Calu3 (cell line): Measurements from ENCODE around the gene PRPS1. TPM values are rescaled to one million over a fixed set of nuclear protein-coding genes. Genes with fewer than 3 reads are reported as not detected.

Source experiments
- BruUV-seq: library from RNA; stranded (reverse); fragments of 400-500 nt; replicated peaks from 2 replicates; lab custom pipeline; 2021; lab: Mats Ljungman, UMichigan
- CTCF ChIA-PET: fragments of 300-600 bp; sonication (Branson Sonifier 250); formaldehyde crosslinking; loops from one replicate; lab custom pipeline; 2022; ENCODE audit warnings: antibody characterized with exemption; lab: Charles Lee
- DNase-seq: peaks from one replicate; pipeline ENCODE4 v3.0.0; 2022
- H3K27ac Mint-ChIP-seq: one replicate; pipeline ENCODE4 v1.8.0; 2022; ENCODE audit warnings: mixed read lengths; ENCODE audit not compliant: unreplicated experiment
- H3K27me3 Mint-ChIP-seq: one replicate; pipeline ENCODE4 v1.8.0; 2022; ENCODE audit warnings: mixed read lengths; ENCODE audit not compliant: unreplicated experiment
- H3K36me3 Mint-ChIP-seq: one replicate; pipeline ENCODE4 v1.8.0; 2022; ENCODE audit warnings: mild to moderate bottlenecking, moderate library complexity, mixed read lengths; ENCODE audit not compliant: insufficient read depth, unreplicated experiment
- H3K4me1 Mint-ChIP-seq: one replicate; pipeline ENCODE4 v1.8.0; 2022; ENCODE audit warnings: mild to moderate bottlenecking, low read depth, mixed read lengths; ENCODE audit not compliant: unreplicated experiment
- H3K4me3 Mint-ChIP-seq: one replicate; pipeline ENCODE4 v1.8.0; 2022; ENCODE audit warnings: mild to moderate bottlenecking, low read depth, moderate library complexity, mixed read lengths; ENCODE audit not compliant: unreplicated experiment
- H3K9me3 Mint-ChIP-seq: one replicate; pipeline ENCODE4 v1.8.0; 2022; ENCODE audit warnings: low read depth, mixed read lengths; ENCODE audit not compliant: unreplicated experiment
- intact Hi-C: fragments of 100-400 bp; cut with micrococcal nuclease; formaldehyde crosslinking; loops from one replicate; pipeline ENCODE4 v1.10.0; 2022; ENCODE audit not compliant: unreplicated experiment
- total RNA-seq: library from RNA; stranded (reverse); gene quantifications from 2 replicates; pipeline ENCODE4 v1.2.3, GENCODE V29; 2022
- TF ChIP-seq, protein P1 (sequence below): fragments of 200-600 bp; IDR thresholded peaks from one replicate; pipeline ENCODE4 v1.8.0; 2022; ENCODE audit warnings: antibody characterized with exemption; ENCODE audit not compliant: unreplicated experiment

The PRPS1 gene
- total RNA-seq, 1 experiment from 2014 or later = 62.5 TPM

DNA sequence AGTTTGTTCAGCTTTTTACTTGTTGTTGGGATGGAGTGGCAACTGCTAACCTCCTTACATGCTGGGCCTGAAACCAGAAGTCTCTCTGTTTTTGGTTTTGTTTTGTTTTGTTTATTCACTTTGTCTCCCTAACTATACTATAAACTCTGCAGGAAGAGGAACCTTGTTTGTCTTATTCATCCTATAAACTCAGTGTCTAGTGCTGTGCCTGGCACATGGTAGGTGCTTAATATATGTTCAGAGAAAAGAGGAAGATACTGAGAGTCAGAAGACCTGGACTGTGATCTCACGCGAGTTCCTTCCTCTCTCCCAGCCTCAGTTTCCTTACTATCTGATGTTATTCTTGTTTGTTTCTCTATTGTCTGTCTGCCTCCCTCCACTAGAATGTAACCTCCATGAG is 71.3 kb downstream of the PRPS1 start:
- CTCF ChIA-PET = no interaction called here
- Mint-ChIP-seq H3K36me3 (no peaks in the 10 kb centered on the region), H3K4me3 (no peak overlapping the region), H3K4me1 (peaks cover 11% of the 10 kb centered on the region), H3K9me3 (peaks cover 2% of the 10 kb centered on the region), H3K27ac (no peak overlapping the region), H3K27me3 (no peaks in the 10 kb centered on the region)
- DNase-seq = no peak
- TF ChIP-seq, protein P1, sequence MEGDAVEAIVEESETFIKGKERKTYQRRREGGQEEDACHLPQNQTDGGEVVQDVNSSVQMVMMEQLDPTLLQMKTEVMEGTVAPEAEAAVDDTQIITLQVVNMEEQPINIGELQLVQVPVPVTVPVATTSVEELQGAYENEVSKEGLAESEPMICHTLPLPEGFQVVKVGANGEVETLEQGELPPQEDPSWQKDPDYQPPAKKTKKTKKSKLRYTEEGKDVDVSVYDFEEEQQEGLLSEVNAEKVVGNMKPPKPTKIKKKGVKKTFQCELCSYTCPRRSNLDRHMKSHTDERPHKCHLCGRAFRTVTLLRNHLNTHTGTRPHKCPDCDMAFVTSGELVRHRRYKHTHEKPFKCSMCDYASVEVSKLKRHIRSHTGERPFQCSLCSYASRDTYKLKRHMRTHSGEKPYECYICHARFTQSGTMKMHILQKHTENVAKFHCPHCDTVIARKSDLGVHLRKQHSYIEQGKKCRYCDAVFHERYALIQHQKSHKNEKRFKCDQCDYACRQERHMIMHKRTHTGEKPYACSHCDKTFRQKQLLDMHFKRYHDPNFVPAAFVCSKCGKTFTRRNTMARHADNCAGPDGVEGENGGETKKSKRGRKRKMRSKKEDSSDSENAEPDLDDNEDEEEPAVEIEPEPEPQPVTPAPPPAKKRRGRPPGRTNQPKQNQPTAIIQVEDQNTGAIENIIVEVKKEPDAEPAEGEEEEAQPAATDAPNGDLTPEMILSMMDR = no peak
- intact Hi-C loops = no loop called here
- BruUV-seq = no TSS peak

DNA sequence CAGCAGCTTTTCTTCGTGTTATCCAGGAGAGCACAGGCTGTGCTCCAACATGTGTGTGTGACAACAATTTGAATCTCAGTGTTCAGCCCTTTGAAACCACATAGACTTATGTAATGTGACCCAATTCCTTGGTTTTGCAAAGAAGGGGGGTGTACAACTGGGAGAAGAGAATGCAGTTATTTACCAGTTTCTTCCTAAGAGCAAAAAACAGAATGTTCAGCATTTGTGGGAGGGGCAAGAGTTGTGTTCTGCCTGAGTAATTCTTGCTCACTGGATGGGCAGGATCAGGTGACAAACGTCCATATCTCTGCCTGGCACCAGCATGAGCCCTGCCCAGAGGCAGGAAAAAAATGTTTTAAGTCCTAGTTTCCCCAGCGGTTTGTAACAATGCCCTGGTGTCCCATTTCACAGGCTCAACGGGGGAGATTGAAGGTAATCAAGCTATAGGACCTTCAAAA is 72.0 kb downstream of the PRPS1 start:
- no peaks in the 10 kb centered on the region for H3K27me3 Mint-ChIP-seq
- CTCF ChIA-PET = no interaction called here

More for the DNA sequence above, 72.0 kb downstream of the PRPS1 start:
- no TSS peak for BruUV-seq
- TF ChIP-seq, protein P1 = no peak
- Mint-ChIP-seq H3K4me3 (no peak overlapping the region), H3K9me3 (peaks cover 2% of the 10 kb centered on the region), H3K36me3 (no peaks in the 10 kb centered on the region), H3K4me1 (peaks cover 11% of the 10 kb centered on the region), H3K27ac (peak overlapping the region; percentile 33)
- intact Hi-C loops = no loop called here
- DNase-seq = no peak

Other genes starting within 250 kb of the PRPS1 start
- gene FRMPD3, start 178.9 kb upstream of the PRPS1 start, total RNA-seq = 0.99 and 1.0 TPM in 2 replicates
- gene TSC22D3, start 147.3 kb downstream of the PRPS1 start, total RNA-seq = 35.1 and 48.3 TPM in 2 replicates
- not detected in 2 replicates for gene NCBP2L, start 149.2 kb downstream of the PRPS1 start, total RNA-seq
- 7.1 and 9.4 TPM in 2 replicates for gene MID2, start 197.4 kb downstream of the PRPS1 start, total RNA-seq